Lower lobe of right lung (tissue), 2 donors: ENCODE measurements around the gene CLCN1. TPM values are rescaled to one million over a fixed set of nuclear protein-coding genes. Genes with fewer than 3 reads are reported as not detected.
A peak's percentile ranks its signal among the peaks of the same experiment; 100 is the strongest.

Experiments
- ATAC-seq, 2 donors: fragments of 200-7000 bp; cut with Tn5 transposase; one replicate each; pipeline ENCODE4 v1.9.1; 2020 to 2022; ENCODE audit warnings: mild to moderate bottlenecking in 2 of 2, moderate library complexity in 2 of 2
- DNase-seq: peaks from one replicate; pipeline ENCODE4 v3.0.0-alpha.2; 2020
- H3K27ac ChIP-seq: fragments of 200-600 bp; one replicate; pipeline ENCODE4 v1.8.0; 2022
- H3K27me3 ChIP-seq: fragments of 200-600 bp; one replicate; pipeline ENCODE4 v1.8.0; 2022; ENCODE audit warnings: low read depth
- H3K36me3 ChIP-seq: fragments of 200-600 bp; one replicate; pipeline ENCODE4 v1.8.0; 2022; ENCODE audit warnings: mild to moderate bottlenecking
- H3K4me1 ChIP-seq: fragments of 200-600 bp; one replicate; pipeline ENCODE4 v1.8.0; 2022
- H3K4me3 ChIP-seq: fragments of 200-600 bp; one replicate; pipeline ENCODE4 v1.8.0; 2022; ENCODE audit warnings: mild to moderate bottlenecking
- H3K9me3 ChIP-seq: fragments of 200-600 bp; one replicate; pipeline ENCODE4 v1.8.0; 2022
- CTCF ChIP-seq: fragments of 200-600 bp; IDR thresholded peaks from one replicate; pipeline ENCODE4 v1.8.0; 2022; ENCODE audit warnings: antibody characterized with exemption, mild to moderate bottlenecking
- intact Hi-C: fragments of 100-400 bp; cut with DNase I; formaldehyde crosslinking; loops from one replicate; pipeline ENCODE4 v1.11.0; 2022
- total RNA-seq: library from RNA; stranded (reverse); fragmentation: NEBNext Ultra II Directional; extraction: Animal tissue kit (Norgen Biotek cat#: 25700); gene quantifications from one replicate; pipeline ENCODE4 v1.2.1, GENCODE V29; 2021
- donor health status: DM: no; HTN: yes; CAD: no; lungs with severe emphysema.

The CLCN1 gene
- total RNA-seq, 1 donor from 2014 or later: not detected

GRCh38 chr7:143383642-143383957, 67.7 kb downstream of the CLCN1 start:
- no peak for TF ChIP-seq CTCF
- H3K27ac ChIP-seq: peak overlapping the region; percentile 65
- peaks cover 41% of the 10 kb centered on the region for H3K36me3 ChIP-seq
- ATAC-seq: no peak
- no peaks in the 10 kb centered on the region for H3K9me3 ChIP-seq
- H3K4me3 ChIP-seq: peak overlapping the region; percentile 93
- DNase-seq: no peak
- intact Hi-C loops: no loop called here
- H3K4me1 ChIP-seq: peaks cover 77% of the 10 kb centered on the region
- no peaks in the 10 kb centered on the region for H3K27me3 ChIP-seq

- peaks cover 72% of the 10 kb centered on the region for H3K4me1 ChIP-seq
- intact Hi-C loops: no loop called here
- H3K4me3 ChIP-seq: peak overlapping the region; percentile 93
- no peak for DNase-seq
- ATAC-seq: no peak
- no peaks in the 10 kb centered on the region for H3K9me3 ChIP-seq
- peak overlapping the region; percentile 65 for H3K27ac ChIP-seq
- no peak for TF ChIP-seq CTCF
- H3K36me3 ChIP-seq: peaks cover 46% of the 10 kb centered on the region
- no peaks in the 10 kb centered on the region for H3K27me3 ChIP-seq
Observed at GRCh38 chr7:143384148-143384547, 68.2 kb downstream of the CLCN1 start.

GRCh38 chr7:143384661-143385631, 69.0 kb downstream of the CLCN1 start:
- intact Hi-C loops: no loop called here
- Histone ChIP-seq H3K27ac (peak overlapping the region; percentile 65), H3K4me3 (peak overlapping the region; percentile 93), H3K27me3 (no peaks in the 10 kb centered on the region), H3K4me1 (peaks cover 64% of the 10 kb centered on the region), H3K9me3 (no peaks in the 10 kb centered on the region), H3K36me3 (peaks cover 54% of the 10 kb centered on the region)
- no peak for TF ChIP-seq CTCF
- DNase-seq (peak; percentile 65), ATAC-seq (no peak)

GRCh38 chr7:143385891-143386781, 70.2 kb downstream of the CLCN1 start:
- DNase-seq (peak; percentile 51), ATAC-seq (peak in 1 of 2 donors; percentile 4)
- peak overlapping the region; percentile 31 for H3K27ac ChIP-seq
- peaks cover 66% of the 10 kb centered on the region for H3K36me3 ChIP-seq
- peak overlapping the region; percentile 93 for H3K4me3 ChIP-seq
- intact Hi-C loops: no loop called here
- H3K9me3 ChIP-seq: no peaks in the 10 kb centered on the region
- H3K4me1 ChIP-seq: peaks cover 71% of the 10 kb centered on the region
- TF ChIP-seq CTCF: no peak
- no peaks in the 10 kb centered on the region for H3K27me3 ChIP-seq

GRCh38 chr7:143387156-143387975, 71.5 kb downstream of the CLCN1 start:
- peaks cover 77% of the 10 kb centered on the region for H3K4me1 ChIP-seq
- H3K27ac ChIP-seq: no peak overlapping the region
- H3K36me3 ChIP-seq: peaks cover 74% of the 10 kb centered on the region
- ATAC-seq (no peak), DNase-seq (no peak)
- H3K27me3 ChIP-seq: no peaks in the 10 kb centered on the region
- H3K9me3 ChIP-seq: no peaks in the 10 kb centered on the region
- no peak overlapping the region for H3K4me3 ChIP-seq
- no peak for TF ChIP-seq CTCF
- intact Hi-C loops: no loop called here
